Upper lobe of left lung (tissue), 6 donors: ENCODE results near the gene GET3. TPM values are rescaled to one million over a fixed set of nuclear protein-coding genes. Genes with fewer than 3 reads are reported as not detected.

Experiments used
- ATAC-seq, 2 donors: fragments of 200-7000 bp; cut with Tn5 transposase; one replicate each; pipeline ENCODE4 v1.9.1; 2022; ENCODE audit warnings: mild to moderate bottlenecking in 2 of 2, moderate library complexity in 2 of 2; ENCODE audit not compliant: low FRiP score in 2 of 2
- DNase-seq, 2 donors: peaks; one replicate each; pipeline ENCODE4 v3.0.0-alpha.2; 2019 to 2020
- H3K27ac ChIP-seq, 4 donors: fragments of 200-600 bp; sonication (generic); one replicate each; pipeline ENCODE4 v1.5.1; 2016 to 2019
- H3K27me3 ChIP-seq, 4 donors: fragments of 200-600 bp; sonication (generic); one replicate each; pipeline ENCODE4 v1.5.1; 2017 to 2019
- H3K36me3 ChIP-seq, 4 donors: fragments of 200-600 bp; sonication (generic); one replicate each; pipeline ENCODE4 v1.5.1; 2016 to 2019
- H3K4me1 ChIP-seq, 4 donors: fragments of 200-600 bp; sonication (generic); one replicate each; pipeline ENCODE4 v1.5.1; 2018 to 2019
- H3K4me3 ChIP-seq, 4 donors: fragments of 200-600 bp; sonication (generic); one replicate each; pipeline ENCODE4 v1.5.1; 2017 to 2019; ENCODE audit warnings: mild to moderate bottlenecking in 2 of 4, moderate library complexity in 1 of 4
- H3K9me3 ChIP-seq, 4 donors: fragments of 200-600 bp; sonication (generic); one replicate each; pipeline ENCODE4 v1.5.1; 2018 to 2019
- CTCF ChIP-seq, 6 experiments: fragments of 450-650 bp in 4 of 6; fragments of 200-600 bp in 2 of 6; sonication (generic) in 2 of 6; IDR thresholded peaks; one replicate each; pipeline ENCODE4 v1.5.1; 2016 to 2019; ENCODE audit warnings: antibody characterized with exemption in 6 of 6
- EP300 ChIP-seq, 4 donors: sonication (generic); formaldehyde crosslinking; IDR thresholded peaks; one replicate each; pipeline ENCODE4 v1.5.1; 2017; ENCODE audit warnings: antibody characterized with exemption in 4 of 4, control low read depth in 2 of 4
- POLR2A ChIP-seq, 4 donors: fragments of 450-650 bp; IDR thresholded peaks; one replicate each; pipeline ENCODE4 v1.5.1; 2016 to 2017; ENCODE audit warnings: antibody characterized with exemption in 4 of 4, mild to moderate bottlenecking in 2 of 4
- POLR2AphosphoS5 ChIP-seq, 2 donors: sonication (generic); formaldehyde crosslinking; IDR thresholded peaks; one replicate each; pipeline ENCODE4 v1.5.1; 2017; ENCODE audit warnings: antibody characterized with exemption in 2 of 2
- WGBS, 2 donors: methylation state at CpG; one replicate each; pipeline ENCODE4 v1.1.5; 2017 to 2018; 5-methylcytosine and 5-hydroxymethylcytosine counted together
- total RNA-seq, 6 donors: library from RNA; depleted of rRNA in 4 of 6; stranded (reverse); fragments of >200 nt in 4 of 6; gene quantifications; one replicate each; pipeline versions ENCODE4 v1.1.0 to v1.2.1, GENCODE V29; 2016 to 2021
- donor health status: DM: no; HTN: no; CAD: no; lungs with moderate emphysema.
- donor health status: DM: no; HTN: yes; CAD: no; lungs with severe emphysema.

Gene GET3
- total RNA-seq, 6 donors from 2014 or later = 14.7 to 71.7 (median 49.8) TPM

GRCh38 chr19:12784394-12784870, 47.1 kb downstream of the GET3 start:
- ATAC-seq (no peak), DNase-seq (no peak)
- H3K4me1 ChIP-seq = peaks cover 77 to 86% (median 79%) of the 10 kb centered on the region in 4 donors
- TF ChIP-seq CTCF (IDR thresholded peaks at IDR 0.05) (no peak), POLR2AphosphoS5 (IDR thresholded peaks at IDR 0.05) (no peak), EP300 (IDR thresholded peaks at IDR 0.05) (no peak), POLR2A (IDR thresholded peaks at IDR 0.05) (no peak)
- H3K9me3 ChIP-seq = no peaks in the 10 kb centered on the region
- H3K27me3 ChIP-seq = no peaks in the 10 kb centered on the region
- peak overlapping the region in 1 of 4 donors; percentile 46 for H3K4me3 ChIP-seq
- peak overlapping the region; percentile 96 to 100 (median 98) for H3K27ac ChIP-seq
- no peaks in the 10 kb centered on the region for H3K36me3 ChIP-seq
- WGBS, 2 donors = 54 to 63% methylated on average over 10 of the region's 10 CpGs

GRCh38 chr19:12784871-12785430, 47.7 kb downstream of the GET3 start:
- H3K4me3 ChIP-seq = peak overlapping the region in 1 of 4 donors; percentile 46
- H3K36me3 ChIP-seq = no peaks in the 10 kb centered on the region
- 43 to 47% methylated on average over 4 to 5 of the region's 5 CpGs for WGBS, 2 donors
- ATAC-seq = no peak
- no peaks in the 10 kb centered on the region for H3K27me3 ChIP-seq
- no peak for TF ChIP-seq EP300 (IDR thresholded peaks at IDR 0.05)
- TF ChIP-seq CTCF (IDR thresholded peaks at IDR 0.05) = no peak
- no peak for TF ChIP-seq POLR2A (IDR thresholded peaks at IDR 0.05)
- TF ChIP-seq POLR2AphosphoS5 (IDR thresholded peaks at IDR 0.05) = no peak
- H3K9me3 ChIP-seq = no peaks in the 10 kb centered on the region
- peaks cover 72 to 82% (median 75%) of the 10 kb centered on the region in 4 donors for H3K4me1 ChIP-seq
- DNase-seq = no peak
- H3K27ac ChIP-seq = peak overlapping the region; percentile 96 to 100 (median 98)

- DNase-seq (peak in 1 of 2 donors; percentile 64), ATAC-seq (no peak)
- Histone ChIP-seq H3K27ac (peak overlapping the region; percentile 96 to 100 (median 98)), H3K4me1 (peaks cover 72 to 83% (median 75%) of the 10 kb centered on the region in 4 donors), H3K9me3 (no peaks in the 10 kb centered on the region), H3K4me3 (peak overlapping the region in 1 of 4 donors; percentile 46), H3K36me3 (no peaks in the 10 kb centered on the region), H3K27me3 (no peaks in the 10 kb centered on the region)
- TF ChIP-seq POLR2A (IDR thresholded peaks at IDR 0.05) (peak in 1 of 4 donors; percentile 47), POLR2AphosphoS5 (IDR thresholded peaks at IDR 0.05) (peak; percentile 0 to 5), EP300 (IDR thresholded peaks at IDR 0.05) (no peak)
- WGBS, 2 donors = 50 to 59% methylated on average over 4 of the region's 4 CpGs
These were observed 48.2 kb downstream of the GET3 start for GRCh38 chr19:12785431-12786031.

GRCh38 chr19:12786141-12786870, 49.0 kb downstream of the GET3 start:
- Histone ChIP-seq H3K36me3 (no peaks in the 10 kb centered on the region), H3K9me3 (no peaks in the 10 kb centered on the region), H3K4me3 (peak overlapping the region in 2 of 4 donors; percentile 2 to 46), H3K27me3 (no peaks in the 10 kb centered on the region), H3K4me1 (peaks cover 72 to 89% (median 79%) of the 10 kb centered on the region in 4 donors), H3K27ac (peak overlapping the region; percentile 96 to 100 (median 98))
- TF ChIP-seq POLR2AphosphoS5 (IDR thresholded peaks at IDR 0.05) (peak; percentile 39 to 75), EP300 (IDR thresholded peaks at IDR 0.05) (peak in 2 of 4 donors; percentile 63 to 82), CTCF (IDR thresholded peaks at IDR 0.05) (no peak), POLR2A (IDR thresholded peaks at IDR 0.05) (peak in 2 of 4 donors; percentile 34 to 82)
- DNase-seq (peak; percentile 93 to 94), ATAC-seq (peak; percentile 2 to 64)
- WGBS, 2 donors = 17 to 31% methylated on average over 7 to 12 of the region's 18 CpGs

- TF ChIP-seq EP300 (IDR thresholded peaks at IDR 0.05) (no peak), CTCF (IDR thresholded peaks at IDR 0.05) (no peak), POLR2A (IDR thresholded peaks at IDR 0.05) (no peak), POLR2AphosphoS5 (IDR thresholded peaks at IDR 0.05) (no peak)
- no peak for DNase-seq
- Histone ChIP-seq H3K4me3 (no peak overlapping the region), H3K9me3 (no peaks in the 10 kb centered on the region), H3K27ac (peak overlapping the region; percentile 96 to 100 (median 98)), H3K4me1 (peaks cover 68 to 84% (median 73%) of the 10 kb centered on the region in 4 donors), H3K36me3 (no peaks in the 10 kb centered on the region), H3K27me3 (no peaks in the 10 kb centered on the region)
- no peak for ATAC-seq
- 63 to 77% methylated on average over 3 of the region's 3 CpGs for WGBS, 2 donors
These were observed 49.7 kb downstream of the GET3 start for GRCh38 chr19:12786952-12787351.
